Measurements from ENCODE around the gene GCHFR. TPM values are rescaled to one million over a fixed set of nuclear protein-coding genes. Genes with fewer than 3 reads are reported as not detected.

GCHFR gene
- total RNA-seq, 1 donor from 2014 or later, result 99.5 TPM

DNA sequence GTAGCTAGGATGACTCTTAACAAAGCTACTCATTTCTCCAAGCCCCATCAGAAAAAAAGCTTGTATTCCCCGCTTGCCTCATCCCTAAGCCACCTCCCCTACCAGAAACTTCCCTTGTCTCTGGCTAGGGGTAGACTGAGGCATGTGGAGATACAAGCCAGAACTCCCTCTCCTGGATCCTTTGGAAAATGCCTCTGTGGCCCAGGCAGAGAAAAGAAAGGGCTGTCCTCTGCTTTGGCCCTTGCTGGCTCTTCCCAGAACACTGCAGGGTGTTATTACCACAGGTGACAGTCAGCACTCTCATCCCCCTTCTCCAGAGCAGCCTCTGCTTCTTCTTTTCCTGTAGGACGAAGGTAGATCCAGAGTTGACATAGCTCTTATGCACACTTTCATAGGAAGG lies 24.0 kb upstream of the GCHFR start:
- TF ChIP-seq, protein P1, sequence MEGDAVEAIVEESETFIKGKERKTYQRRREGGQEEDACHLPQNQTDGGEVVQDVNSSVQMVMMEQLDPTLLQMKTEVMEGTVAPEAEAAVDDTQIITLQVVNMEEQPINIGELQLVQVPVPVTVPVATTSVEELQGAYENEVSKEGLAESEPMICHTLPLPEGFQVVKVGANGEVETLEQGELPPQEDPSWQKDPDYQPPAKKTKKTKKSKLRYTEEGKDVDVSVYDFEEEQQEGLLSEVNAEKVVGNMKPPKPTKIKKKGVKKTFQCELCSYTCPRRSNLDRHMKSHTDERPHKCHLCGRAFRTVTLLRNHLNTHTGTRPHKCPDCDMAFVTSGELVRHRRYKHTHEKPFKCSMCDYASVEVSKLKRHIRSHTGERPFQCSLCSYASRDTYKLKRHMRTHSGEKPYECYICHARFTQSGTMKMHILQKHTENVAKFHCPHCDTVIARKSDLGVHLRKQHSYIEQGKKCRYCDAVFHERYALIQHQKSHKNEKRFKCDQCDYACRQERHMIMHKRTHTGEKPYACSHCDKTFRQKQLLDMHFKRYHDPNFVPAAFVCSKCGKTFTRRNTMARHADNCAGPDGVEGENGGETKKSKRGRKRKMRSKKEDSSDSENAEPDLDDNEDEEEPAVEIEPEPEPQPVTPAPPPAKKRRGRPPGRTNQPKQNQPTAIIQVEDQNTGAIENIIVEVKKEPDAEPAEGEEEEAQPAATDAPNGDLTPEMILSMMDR (IDR thresholded peaks at IDR 0.05), result no peak
- H3K27ac ChIP-seq, result no peak overlapping the region
- ATAC-seq (no peak), DNase-seq (no peak)
- no peak overlapping the region for H3K4me3 ChIP-seq
- intact Hi-C loops (cut with DNase I), result no loop called here
- H3K27me3 ChIP-seq (ENCODE audit: low read depth), result no peaks in the 10 kb centered on the region
- peaks cover 100% of the 10 kb centered on the region for H3K36me3 ChIP-seq
- H3K9me3 ChIP-seq, result no peaks in the 10 kb centered on the region
- H3K4me1 ChIP-seq, result no peaks in the 10 kb centered on the region

DNA sequence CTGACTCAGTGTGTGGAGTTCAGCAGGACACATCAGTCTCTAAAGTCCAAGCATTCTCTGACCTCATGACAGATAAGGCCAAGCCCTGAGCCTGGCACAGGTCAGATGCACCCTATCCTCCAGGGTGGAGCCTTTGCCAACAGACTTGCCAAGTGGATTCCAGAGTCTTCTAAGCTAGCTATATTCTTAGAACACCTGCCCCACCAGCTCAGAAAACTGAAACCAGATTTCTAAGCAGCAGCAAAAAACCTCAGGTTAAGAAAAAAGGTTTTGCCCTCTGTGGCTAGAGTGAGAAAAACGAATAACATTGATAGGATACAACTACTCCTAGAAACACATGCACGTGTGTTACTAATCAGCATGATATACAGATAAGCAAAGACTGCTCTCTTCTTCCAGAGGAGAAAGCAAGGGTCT lies 20.4 kb upstream of the GCHFR start:
- Histone ChIP-seq H3K27ac (peak overlapping the region; percentile 37), H3K4me3 (no peak overlapping the region), H3K9me3 (no peaks in the 10 kb centered on the region), H3K4me1 (peaks cover 13% of the 10 kb centered on the region), H3K27me3 (ENCODE audit: low read depth) (no peaks in the 10 kb centered on the region), H3K36me3 (peaks cover 93% of the 10 kb centered on the region)
- DNase-seq (no peak), ATAC-seq (no peak)
- intact Hi-C loops (cut with DNase I), result no loop called here
- TF ChIP-seq, protein P1 (IDR thresholded peaks at IDR 0.05), result no peak

DNA sequence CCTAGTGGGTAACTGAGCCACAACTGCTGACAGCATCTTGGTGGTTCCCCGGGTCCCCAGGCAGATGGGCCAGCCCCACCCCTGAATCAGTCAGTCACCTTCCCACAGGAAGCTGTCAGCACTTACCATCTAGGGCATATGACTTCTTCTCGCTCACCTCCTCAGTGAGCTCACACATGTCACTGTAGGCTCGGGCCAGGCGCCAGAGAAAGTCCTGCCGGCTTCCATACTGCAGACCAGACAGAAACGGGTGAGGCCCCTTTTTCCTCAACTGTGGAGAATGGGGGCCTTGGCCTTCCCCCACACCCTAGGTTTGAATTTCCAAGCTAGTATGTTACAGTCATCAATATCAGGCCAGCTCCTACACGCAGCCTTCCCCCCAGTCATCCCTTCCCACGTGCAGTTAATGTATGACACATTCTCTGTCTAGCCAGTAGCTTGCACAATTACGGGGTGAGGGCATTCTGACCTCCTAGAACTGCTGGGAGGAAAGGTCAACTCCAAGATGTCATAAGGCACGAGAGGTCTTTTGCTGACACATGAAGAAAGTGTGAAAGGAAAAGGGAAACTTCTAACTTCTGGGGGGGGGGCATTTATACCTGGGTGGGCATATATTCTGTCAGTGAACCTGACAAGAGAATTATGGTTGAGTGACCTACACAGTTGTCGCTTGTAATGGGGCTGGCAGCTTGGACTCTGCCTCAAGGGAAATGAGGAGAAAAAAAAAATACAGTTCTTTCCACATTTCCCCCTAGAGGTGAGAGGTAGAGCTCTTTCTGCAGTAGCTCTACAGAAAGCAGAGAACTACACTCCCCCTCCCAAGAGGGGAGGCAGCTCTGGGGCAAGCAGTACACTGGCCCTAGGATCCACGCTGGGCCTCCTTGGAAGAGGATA lies 19.7 kb upstream of the GCHFR start:
- peak; percentile 63 to 77 for ATAC-seq
- H3K36me3 ChIP-seq, result peaks cover 92% of the 10 kb centered on the region

DNA sequence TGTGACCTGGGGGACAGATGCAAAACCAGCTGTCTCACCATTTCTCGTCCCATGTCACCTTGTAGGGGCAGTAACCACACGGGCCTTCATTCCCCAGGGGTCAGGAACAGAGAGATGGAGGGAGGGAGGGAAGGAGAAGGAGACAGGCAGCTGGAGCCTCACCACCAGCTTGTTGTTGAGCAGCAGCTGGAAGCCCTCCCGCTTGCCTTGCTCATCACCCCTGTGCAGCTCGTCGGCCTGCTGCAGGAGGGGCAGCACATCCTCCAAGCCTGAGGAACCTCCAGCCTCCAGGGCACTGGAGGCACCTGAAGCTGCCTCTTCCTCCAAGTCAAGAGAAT lies 19.1 kb upstream of the GCHFR start:
- H3K9me3 ChIP-seq, result no peaks in the 10 kb centered on the region
- DNase-seq, result no peak
- intact Hi-C loops (cut with DNase I), result no loop called here
- no peak overlapping the region for H3K4me3 ChIP-seq
- no peaks in the 10 kb centered on the region for H3K27me3 ChIP-seq (ENCODE audit: low read depth)
- H3K27ac ChIP-seq, result no peak overlapping the region
- H3K36me3 ChIP-seq, result peaks cover 92% of the 10 kb centered on the region
- TF ChIP-seq, protein P1 (IDR thresholded peaks at IDR 0.05), result no peak
- H3K4me1 ChIP-seq, result peaks cover 13% of the 10 kb centered on the region
- no peak for ATAC-seq

More for the DNA sequence above, 19.7 kb upstream of the GCHFR start:
- Histone ChIP-seq H3K4me3 (no peak overlapping the region), H3K4me1 (peaks cover 13% of the 10 kb centered on the region), H3K27me3 (ENCODE audit: low read depth) (no peaks in the 10 kb centered on the region), H3K9me3 (no peaks in the 10 kb centered on the region), H3K27ac (peak overlapping the region; percentile 37)
- DNase-seq, result no peak
- intact Hi-C loops (cut with DNase I), result no loop called here
- TF ChIP-seq, protein P1 (IDR thresholded peaks at IDR 0.05), result no peak

DNA sequence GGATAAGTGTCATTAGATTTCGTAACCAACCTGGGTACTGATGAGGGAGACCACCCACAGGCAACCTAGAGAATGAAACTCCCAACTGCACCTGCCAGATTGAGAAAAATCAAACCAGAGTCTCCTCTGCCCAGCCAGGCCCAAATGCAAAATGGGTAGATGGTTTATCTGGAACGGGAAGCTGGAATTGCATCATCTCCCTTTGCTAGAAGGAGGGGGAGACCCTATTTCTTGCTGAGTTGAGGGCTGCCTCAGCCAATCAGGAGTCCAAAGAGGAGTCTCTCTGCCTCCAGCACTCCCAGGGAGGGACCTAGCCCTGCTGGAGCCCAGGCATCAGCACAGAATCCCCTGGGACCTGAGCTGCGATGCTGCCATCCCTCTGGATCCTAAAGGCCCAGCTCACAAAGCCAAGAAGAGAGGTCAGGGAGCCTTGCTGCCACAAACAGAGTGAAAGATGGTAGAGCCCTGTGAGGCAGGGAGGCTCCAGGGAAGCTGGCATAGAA lies 16.9 kb upstream of the GCHFR start:
- ATAC-seq, result peak in 1 of 2 donors; percentile 34

More for the DNA sequence above, 16.9 kb upstream of the GCHFR start:
- no peak for DNase-seq
- no peak overlapping the region for H3K27ac ChIP-seq
- H3K4me3 ChIP-seq, result no peak overlapping the region
- H3K9me3 ChIP-seq, result no peaks in the 10 kb centered on the region
- H3K36me3 ChIP-seq, result peaks cover 92% of the 10 kb centered on the region
- H3K27me3 ChIP-seq (ENCODE audit: low read depth), result no peaks in the 10 kb centered on the region
- peaks cover 13% of the 10 kb centered on the region for H3K4me1 ChIP-seq
- TF ChIP-seq, protein P1 (IDR thresholded peaks at IDR 0.05), result no peak
- intact Hi-C loops (cut with DNase I), result no loop called here
